Left ventricle myocardium inferior (tissue), 1 donor: Measurements from ENCODE around the gene CFAP141. TPM values are rescaled to one million over a fixed set of nuclear protein-coding genes. Genes with fewer than 3 reads are reported as not detected.

Experiments used
- DNase-seq: peaks from one replicate; pipeline ENCODE4 v3.0.0-alpha.2; 2020
- H3K27ac ChIP-seq: fragments of 200-600 bp; replicated peaks from 2 replicates; pipeline ENCODE4 v1.8.0; 2021
- H3K27me3 ChIP-seq: fragments of 200-600 bp; 2 replicates; pipeline ENCODE4 v1.8.0; 2021; ENCODE audit warnings: low read depth
- H3K36me3 ChIP-seq: fragments of 200-600 bp; 2 replicates; pipeline ENCODE4 v1.8.0; 2021
- H3K4me1 ChIP-seq: fragments of 200-600 bp; 2 replicates; pipeline ENCODE4 v1.8.0; 2021
- H3K4me3 ChIP-seq: fragments of 200-600 bp; 2 replicates; pipeline ENCODE4 v1.8.0; 2021; ENCODE audit warnings: mild to moderate bottlenecking, moderate library complexity
- H3K9me3 ChIP-seq: fragments of 200-600 bp; replicated peaks from 2 replicates; pipeline ENCODE4 v1.8.0; 2021
- intact Hi-C: fragments of 100-400 bp; cut with micrococcal nuclease; formaldehyde crosslinking; loops from one replicate; pipeline ENCODE4 v1.11.0; 2022
- total RNA-seq: library from RNA; stranded (reverse); fragmentation: NEBNext Ultra II Directional; extraction: Animal tissue kit (Norgen Biotek cat#: 25700); gene quantifications from one replicate; pipeline ENCODE4 v1.2.1, GENCODE V29; 2021
- TF ChIP-seq, protein P1 (sequence below): fragments of 200-600 bp; IDR thresholded peaks from 2 replicates; pipeline ENCODE4 v1.8.0; 2021; ENCODE audit warnings: antibody characterized with exemption, mild to moderate bottlenecking, borderline replicate concordance
- donor health status: DM: no; HTN: yes; CAD: no; lungs with severe emphysema.

The CFAP141 gene
- total RNA-seq, 1 donor from 2014 or later, result not detected

DNA sequence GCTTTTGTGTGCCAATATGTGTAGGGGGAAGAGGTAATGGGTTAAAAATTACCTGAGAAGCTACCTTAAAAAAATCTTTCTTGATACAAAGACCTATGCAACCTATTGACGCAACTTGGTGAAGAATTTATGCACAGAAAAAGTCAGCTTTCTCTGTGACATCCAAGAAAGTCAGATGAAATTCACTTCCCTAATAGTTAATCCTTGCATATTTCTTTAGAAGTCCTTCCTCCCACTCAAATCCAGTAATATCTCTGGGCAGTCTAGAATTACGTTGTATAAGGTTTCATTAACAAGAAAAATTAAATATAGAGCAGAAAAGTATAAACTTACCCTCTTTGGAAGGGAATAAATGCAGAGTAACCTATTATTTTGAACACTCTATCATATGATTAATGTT, 17.5 kb upstream of the CFAP141 start:
- H3K9me3 ChIP-seq, result no peaks in the 10 kb centered on the region

GRCh38 chr1:154222918-154223317, 16.8 kb upstream of the CFAP141 start:
- Histone ChIP-seq H3K9me3 (no peaks in the 10 kb centered on the region), H3K36me3 (peaks cover 40% of the 10 kb centered on the region), H3K27me3 (no peaks in the 10 kb centered on the region), H3K4me1 (peaks cover 77% of the 10 kb centered on the region), H3K27ac (peak overlapping the region; percentile 2), H3K4me3 (peak overlapping the region; percentile 87)
- intact Hi-C loops, result no loop called here
- TF ChIP-seq, protein P1, sequence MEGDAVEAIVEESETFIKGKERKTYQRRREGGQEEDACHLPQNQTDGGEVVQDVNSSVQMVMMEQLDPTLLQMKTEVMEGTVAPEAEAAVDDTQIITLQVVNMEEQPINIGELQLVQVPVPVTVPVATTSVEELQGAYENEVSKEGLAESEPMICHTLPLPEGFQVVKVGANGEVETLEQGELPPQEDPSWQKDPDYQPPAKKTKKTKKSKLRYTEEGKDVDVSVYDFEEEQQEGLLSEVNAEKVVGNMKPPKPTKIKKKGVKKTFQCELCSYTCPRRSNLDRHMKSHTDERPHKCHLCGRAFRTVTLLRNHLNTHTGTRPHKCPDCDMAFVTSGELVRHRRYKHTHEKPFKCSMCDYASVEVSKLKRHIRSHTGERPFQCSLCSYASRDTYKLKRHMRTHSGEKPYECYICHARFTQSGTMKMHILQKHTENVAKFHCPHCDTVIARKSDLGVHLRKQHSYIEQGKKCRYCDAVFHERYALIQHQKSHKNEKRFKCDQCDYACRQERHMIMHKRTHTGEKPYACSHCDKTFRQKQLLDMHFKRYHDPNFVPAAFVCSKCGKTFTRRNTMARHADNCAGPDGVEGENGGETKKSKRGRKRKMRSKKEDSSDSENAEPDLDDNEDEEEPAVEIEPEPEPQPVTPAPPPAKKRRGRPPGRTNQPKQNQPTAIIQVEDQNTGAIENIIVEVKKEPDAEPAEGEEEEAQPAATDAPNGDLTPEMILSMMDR, result no peak
- no peak for DNase-seq

More for the DNA sequence above, 17.5 kb upstream of the CFAP141 start:
- Histone ChIP-seq H3K27me3 (no peaks in the 10 kb centered on the region), H3K4me1 (peaks cover 70% of the 10 kb centered on the region), H3K4me3 (no peak overlapping the region), H3K27ac (peak overlapping the region; percentile 27), H3K36me3 (peaks cover 40% of the 10 kb centered on the region)
- no peak for DNase-seq
- TF ChIP-seq, protein P1, result no peak
- intact Hi-C loops, result no loop called here

- intact Hi-C loops, result no loop called here
- no peak for DNase-seq
- Histone ChIP-seq H3K9me3 (no peaks in the 10 kb centered on the region), H3K4me1 (peaks cover 81% of the 10 kb centered on the region), H3K4me3 (peak overlapping the region; percentile 87), H3K27me3 (no peaks in the 10 kb centered on the region), H3K27ac (peak overlapping the region; percentile 98), H3K36me3 (peaks cover 40% of the 10 kb centered on the region)
- TF ChIP-seq, protein P1, result no peak
Measured at GRCh38 chr1:154222518-154222917, 16.4 kb upstream of the CFAP141 start.

DNA sequence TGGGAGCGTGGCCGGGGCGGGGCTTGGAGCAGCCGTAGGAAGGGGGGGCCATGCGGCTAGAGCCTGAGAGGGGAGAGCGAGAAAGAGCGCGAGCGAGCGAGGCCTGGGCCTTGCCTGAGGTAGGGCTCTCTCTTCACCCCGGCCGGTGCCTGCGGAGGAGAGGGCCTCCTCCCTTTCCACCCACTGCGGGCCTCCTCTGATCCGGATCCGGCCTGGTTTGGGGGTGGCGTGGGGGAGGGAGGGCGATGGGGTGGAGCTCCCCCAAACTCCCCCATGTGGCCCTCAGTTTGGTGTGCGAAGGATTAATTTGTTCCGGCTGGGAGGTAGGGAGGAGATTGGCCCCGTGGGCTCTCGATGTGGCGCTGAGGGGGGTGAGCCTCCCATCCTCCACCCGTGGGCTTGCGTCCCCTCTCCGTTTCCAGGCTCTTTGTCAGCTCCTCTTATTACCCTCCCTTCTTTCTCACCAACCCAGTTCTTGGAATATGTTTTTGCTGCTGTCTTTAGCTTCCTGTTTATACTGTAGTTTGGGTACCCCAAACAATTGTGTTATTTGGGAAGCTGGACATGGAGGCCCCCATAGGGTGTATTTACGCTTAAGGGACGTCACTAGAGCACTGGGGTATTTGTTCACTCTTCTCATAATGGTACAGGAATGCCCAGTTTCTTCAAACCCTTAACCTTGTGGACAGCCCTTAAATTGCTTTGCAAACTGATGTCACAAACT, 15.3 kb upstream of the CFAP141 start:
- Histone ChIP-seq H3K9me3 (no peaks in the 10 kb centered on the region), H3K4me1 (peaks cover 88% of the 10 kb centered on the region), H3K36me3 (peaks cover 40% of the 10 kb centered on the region), H3K4me3 (peak overlapping the region; percentile 87), H3K27me3 (no peaks in the 10 kb centered on the region), H3K27ac (peak overlapping the region; percentile 98)
- TF ChIP-seq, protein P1, result no peak
- intact Hi-C loops, result no loop called here
- peak; percentile 57 for DNase-seq

- Histone ChIP-seq H3K36me3 (peaks cover 35% of the 10 kb centered on the region), H3K4me3 (peak overlapping the region; percentile 87), H3K9me3 (no peaks in the 10 kb centered on the region), H3K27me3 (no peaks in the 10 kb centered on the region), H3K4me1 (peaks cover 85% of the 10 kb centered on the region), H3K27ac (peak overlapping the region; percentile 98)
- no peak for DNase-seq
- intact Hi-C loops, result no loop called here
- TF ChIP-seq, protein P1, result no peak
Measured at GRCh38 chr1:154220970-154221277, 14.8 kb upstream of the CFAP141 start.
